ENCODE data around the gene OR6B2.

GRCh38 chr2:240037358-240037757 lies 7.1 kb upstream of the OR6B2 start:
- TF ChIP-seq CTCF (IDR thresholded peaks at IDR 0.05) (no peak), POLR2A (IDR thresholded peaks at IDR 0.05) (no peak)

Data from gastroesophageal sphincter (tissue), 3 donors.